A204.1 (cell line): ENCODE results near the gene PABPC5.

Experiments
- FAIRE-seq: peaks from 2 replicates; lab custom pipeline; 2012; peaks lifted over from hg19 to GRCh38; lab: Jason Lieb, UNC

PABPC5 gene

DNA sequence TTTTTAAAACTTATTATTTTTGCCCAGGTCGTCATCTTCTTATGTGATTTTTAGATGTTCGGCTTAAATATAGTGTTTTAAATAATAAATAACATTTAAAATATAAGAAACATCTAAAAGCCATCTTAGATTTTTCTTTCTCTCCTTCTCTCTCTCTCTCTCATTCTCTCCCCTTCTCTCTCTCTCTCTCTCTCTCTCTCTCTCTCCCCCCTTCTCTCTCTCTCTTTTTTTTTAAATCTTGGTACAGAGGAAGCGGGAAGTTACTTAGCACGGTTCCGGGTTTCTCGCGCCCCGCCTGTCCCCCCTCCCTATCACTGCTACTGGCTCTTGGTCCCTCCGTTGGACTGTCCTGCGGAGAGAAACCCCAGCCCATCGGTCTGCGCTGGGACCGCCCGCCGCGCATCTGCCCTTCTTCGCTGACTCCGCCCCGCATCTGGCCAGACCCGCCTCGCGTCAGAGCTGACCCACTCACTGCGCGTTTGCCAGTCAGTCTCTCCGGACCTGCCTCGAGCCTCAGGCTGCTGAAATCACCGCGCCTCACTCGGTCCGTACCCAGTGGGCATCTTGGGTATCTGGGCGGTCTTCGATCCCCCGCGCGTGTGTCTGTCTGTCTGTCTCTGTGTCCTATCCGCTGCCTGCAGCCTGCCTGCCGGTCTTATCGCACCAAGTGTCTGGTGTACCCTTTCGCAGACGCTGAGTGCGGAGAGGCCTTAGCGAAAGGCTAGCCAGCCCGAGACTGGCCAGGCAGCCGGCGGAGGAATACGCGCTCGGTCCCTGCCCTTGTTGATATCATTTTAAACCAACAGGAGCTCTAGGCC, at the start of gene PABPC5:
Gene PABPC5 (plus strand): TSS at position 489 of the 818 bp plus-strand sequence. CDS start 739 bp downstream, outside the sequence.
- no peak for FAIRE-seq

DNA sequence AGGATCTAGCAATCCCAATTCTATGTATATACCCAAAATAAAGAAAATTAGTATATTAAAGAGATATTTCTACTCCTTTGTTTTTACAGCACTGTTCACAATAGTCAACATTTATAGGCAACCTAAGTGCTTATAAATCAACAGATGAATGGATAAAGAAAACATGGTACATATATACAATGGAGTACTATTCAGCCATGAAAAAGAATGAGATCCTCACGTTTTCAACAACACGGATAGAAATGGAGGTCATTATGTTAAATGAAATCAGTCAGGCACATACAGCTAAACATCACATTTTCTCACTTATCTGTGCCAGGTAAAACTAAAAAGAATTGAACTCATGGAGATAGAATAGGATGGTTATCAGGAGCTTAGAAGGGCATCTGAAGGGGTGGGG, 45.6 kb upstream of the PABPC5 start:
- FAIRE-seq = no peak

DNA sequence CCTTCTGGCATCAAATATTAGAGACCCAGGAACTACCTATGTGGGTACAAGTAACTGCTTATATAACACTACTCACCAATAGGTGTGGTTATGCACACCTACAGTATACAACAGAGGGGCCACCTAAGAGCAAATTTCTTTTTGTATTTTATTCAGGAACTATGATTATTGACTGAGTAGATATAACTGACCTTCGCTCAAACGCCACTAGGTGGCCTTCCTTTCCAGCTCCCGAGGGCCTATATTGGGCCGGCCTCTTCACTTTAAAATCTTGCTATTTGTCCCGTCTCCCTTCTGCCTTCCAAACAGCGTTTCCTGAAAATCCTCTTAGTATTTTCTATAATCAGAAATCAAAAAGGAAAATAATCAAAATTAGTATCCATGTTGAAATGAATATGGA, 19.9 kb upstream of the PABPC5 start:
- FAIRE-seq = no peak

DNA sequence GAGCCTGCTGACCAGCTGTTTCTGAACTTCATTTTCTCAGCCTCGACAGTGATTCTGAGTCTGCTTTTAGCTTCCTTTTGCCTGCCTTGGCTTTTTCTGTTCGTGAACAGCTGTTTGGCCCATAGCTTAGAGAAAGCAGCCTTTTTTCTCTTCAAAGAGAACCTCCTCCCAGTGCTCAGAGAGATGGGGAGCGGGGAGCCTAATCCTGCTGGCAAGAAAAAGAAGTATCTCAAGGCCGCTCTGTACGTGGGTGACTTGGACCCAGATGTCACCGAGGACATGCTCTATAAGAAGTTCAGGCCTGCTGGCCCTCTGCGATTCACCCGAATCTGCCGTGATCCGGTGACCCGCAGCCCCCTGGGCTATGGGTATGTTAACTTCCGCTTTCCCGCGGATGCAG, 756 bp downstream of the PABPC5 start:
- FAIRE-seq = no peak
